Heart right ventricle (tissue), 16 donors: ENCODE measurements around the gene KCNT2. TPM values are rescaled to one million over a fixed set of nuclear protein-coding genes. Genes with fewer than 3 reads are reported as not detected.

ENCODE experiments used
- ATAC-seq, 8 donors: fragments of 200-7000 bp; cut with Tn5 transposase; one replicate each; pipeline ENCODE4 v1.9.1; 2020; ENCODE audit warnings: mild to moderate bottlenecking in 8 of 8, moderate library complexity in 8 of 8, moderate number of reproducible peaks in 1 of 8
- DNase-seq, 2 donors: peaks; one replicate each; pipeline ENCODE4 v3.0.0-alpha.2; 2020
- H3K27ac ChIP-seq, 10 donors: fragments of 200-600 bp; sonication (generic) in 2 of 10; one replicate each; pipeline versions ENCODE4 v1.5.0 to v1.8.0; 2020 to 2022; ENCODE audit warnings: mild to moderate bottlenecking in 3 of 10
- H3K27me3 ChIP-seq, 7 donors: fragments of 200-600 bp; one replicate each; pipeline ENCODE4 v1.8.0; 2021 to 2022; ENCODE audit warnings: mild to moderate bottlenecking in 2 of 7
- H3K36me3 ChIP-seq, 9 donors: fragments of 200-600 bp; sonication (generic) in 1 of 9; one replicate each; pipeline versions ENCODE4 v1.5.0 to v1.8.0; 2020 to 2022; ENCODE audit warnings: mild to moderate bottlenecking in 2 of 9
- H3K4me1 ChIP-seq, 9 donors: fragments of 200-600 bp; sonication (generic) in 1 of 9; one replicate each; pipeline versions ENCODE4 v1.5.0 to v1.8.0; 2020 to 2022; ENCODE audit warnings: mild to moderate bottlenecking in 4 of 9
- H3K4me3 ChIP-seq, 10 donors: fragments of 200-600 bp; sonication (generic) in 2 of 10; one replicate each; pipeline versions ENCODE4 v1.5.0 to v1.8.0; 2020 to 2022; ENCODE audit warnings: mild to moderate bottlenecking in 7 of 10, moderate library complexity in 2 of 10
- H3K9me3 ChIP-seq, 11 donors: fragments of 200-600 bp in 10 of 11; sonication (generic) in 2 of 11; one replicate each; pipeline versions ENCODE4 v1.5.0 to v1.8.0; 2013 to 2022; ENCODE audit warnings: mild to moderate bottlenecking in 2 of 11, control low read depth in 1 of 11, moderate library complexity in 1 of 11
- CTCF ChIP-seq, 9 donors: fragments of 200-600 bp; sonication (generic) in 2 of 9; IDR thresholded peaks; one replicate each; pipeline versions ENCODE4 v1.5.0 to v1.8.0; 2021 to 2022; ENCODE audit warnings: antibody characterized with exemption in 9 of 9, mild to moderate bottlenecking in 5 of 9, moderate library complexity in 1 of 9
- WGBS, 2 donors: extraction: QIAGEN DNeasy Blood & Tissue Kit; methylation state at CpG; one replicate each; pipeline ENCODE4 v1.1.7; 2013; ENCODE audit warnings: inconsistent platforms in 1 of 2; 5-methylcytosine and 5-hydroxymethylcytosine counted together
- intact Hi-C, 10 donors: fragments of 100-400 bp; cut with DNase I; formaldehyde crosslinking; loops; one replicate each; pipeline versions ENCODE4 v1.11.1 to v1.14.2; 2022
- polyA plus RNA-seq, 2 donors: library from polyadenylated mRNA; stranded (reverse); fragments of 200-250 nt; gene quantifications; one replicate each; pipeline ENCODE4 v1.2.3, GENCODE V29; 2013
- total RNA-seq, 10 donors: library from RNA; stranded (reverse); fragmentation: NEBNext Ultra II Directional in 3 of 10; extraction: Animal tissue kit (Norgen Biotek cat#: 25700) in 3 of 10; gene quantifications; one replicate each; pipeline versions ENCODE4 v1.2.1 to v1.2.4, GENCODE V29; 2021 to 2023
- donor health status: Arrhythmogenic right ventricular cardiomyopathy.
- donor health status: ischemic (EF 13 %, LVEDD 7.1; RV severe dilation, severe dysfunction).
- donor health status: healthy with polysubstance abuse.
- donor health status: DM: no; HTN: yes; CAD: no.
- donor health status: DM: no; HTN: no; CAD: no.
- donor health status: ischemic (EF 25% LVEDD 6.9; RV normal size, moderate dysfunction).
- donor health status: ischemic (EF 25% LVEDD 5.7; RV mildly dilated, moderate dysfunction).
- donor health status: healthy.
- donor health status: DM: yes; HTN: yes; CAD: no.
- donor health status: Ischemic cardiomyopathy.
- donor health status: ischemic (EF 35%, LVEDD 5.7; RV mildly dilated, moderate dysfunction).
- donor health status: nonischemic (EF 11% LVEDD 7.7; RV severe dilation, severe dysfunction).
- donor health status: DM: yes; HTN: yes; CAD: no.
- donor health status: PGD.
- donor health status: ischemic (EF 29% LVEDD 5.4; RV normal size, mild dysfunction).
- donor health status: nonischemic (EF 23%, LVEDD 6.1; RV moderate dilation, normal function).

KCNT2 gene
- total and polyA plus RNA-seq, 12 donors = 0.26 to 1.1 (median 0.68) TPM

GRCh38 chr1:196372896-196373536, 235.2 kb downstream of the KCNT2 start:
- H3K36me3 ChIP-seq = no peaks in the 10 kb centered on the region
- no peak for DNase-seq
- 54 to 66% methylated on average over 2 of the region's 2 CpGs for WGBS, 2 donors
- H3K27me3 ChIP-seq = no peaks in the 10 kb centered on the region
- H3K4me1 ChIP-seq = no peaks in the 10 kb centered on the region
- H3K4me3 ChIP-seq = no peak overlapping the region
- H3K9me3 ChIP-seq = no peaks in the 10 kb centered on the region
- ATAC-seq = no peak
- peak; percentile 25 to 63 (median 52) for TF ChIP-seq CTCF (IDR thresholded peaks at IDR 0.05)
- intact Hi-C loops = no loop called here
- no peak overlapping the region for H3K27ac ChIP-seq

- ATAC-seq (no peak), DNase-seq (no peak)
- H3K4me3 ChIP-seq = no peak overlapping the region
- intact Hi-C loops = no loop called here
- WGBS, 2 donors = 83 to 94% methylated on average over 3 of the region's 3 CpGs
- no peaks in the 10 kb centered on the region for H3K36me3 ChIP-seq
- H3K27ac ChIP-seq = no peak overlapping the region
- no peaks in the 10 kb centered on the region for H3K4me1 ChIP-seq
- no peak for TF ChIP-seq CTCF (IDR thresholded peaks at IDR 0.05)
- H3K9me3 ChIP-seq = no peaks in the 10 kb centered on the region
- H3K27me3 ChIP-seq = no peaks in the 10 kb centered on the region
Measured at GRCh38 chr1:196367838-196368237, 240.4 kb downstream of the KCNT2 start.

GRCh38 chr1:196366817-196367495, 241.3 kb downstream of the KCNT2 start:
- Histone ChIP-seq H3K9me3 (no peaks in the 10 kb centered on the region), H3K27ac (no peak overlapping the region), H3K27me3 (no peaks in the 10 kb centered on the region), H3K36me3 (no peaks in the 10 kb centered on the region), H3K4me3 (no peak overlapping the region), H3K4me1 (no peaks in the 10 kb centered on the region)
- no peak for DNase-seq
- 71 to 82% methylated on average over 5 of the region's 5 CpGs for WGBS, 2 donors
- no peak for ATAC-seq
- intact Hi-C loops = no loop called here
- TF ChIP-seq CTCF (IDR thresholded peaks at IDR 0.05) = no peak

GRCh38 chr1:196361112-196361714, 247.0 kb downstream of the KCNT2 start:
- 89 to 90% methylated on average over 5 of the region's 5 CpGs for WGBS, 2 donors
- no peak for DNase-seq
- TF ChIP-seq CTCF (IDR thresholded peaks at IDR 0.05) = no peak
- ATAC-seq = no peak
- no peaks in the 10 kb centered on the region for H3K36me3 ChIP-seq
- intact Hi-C loops = loop anchor here in 1 of 10 donors (5.0 kb wide), 1 partner anchor 286 kb away; no protein-coding TSS in a partner anchor
- H3K9me3 ChIP-seq = no peaks in the 10 kb centered on the region
- H3K4me3 ChIP-seq = no peak overlapping the region
- no peak overlapping the region for H3K27ac ChIP-seq
- no peaks in the 10 kb centered on the region for H3K4me1 ChIP-seq
- no peaks in the 10 kb centered on the region for H3K27me3 ChIP-seq
